MV-4-11 (cell line): ENCODE results near the gene METTL5.

ENCODE experiments used
- DNase-seq: peaks from one replicate; lab custom pipeline; 2025; lab: John Stamatoyannopoulos, UW

The METTL5 gene

GRCh38 chr2:169781249-169782013 is 43.3 kb downstream of the METTL5 start:
- no peak for DNase-seq

- DNase-seq: peak; percentile 34
These were observed 46.3 kb downstream of the METTL5 start for GRCh38 chr2:169778446-169778845.

GRCh38 chr2:169776252-169776761 is 48.4 kb downstream of the METTL5 start:
- DNase-seq: no peak

- no peak for DNase-seq
These were observed 48.9 kb downstream of the METTL5 start for GRCh38 chr2:169775765-169776164.

- no peak for DNase-seq
These were observed 49.4 kb downstream of the METTL5 start for GRCh38 chr2:169775354-169775753.

GRCh38 chr2:169772651-169773050 is 52.1 kb downstream of the METTL5 start:
- DNase-seq: no peak

- no peak for DNase-seq
These were observed 53.1 kb downstream of the METTL5 start for GRCh38 chr2:169771612-169772011.

GRCh38 chr2:169771021-169771420 is 53.7 kb downstream of the METTL5 start:
- DNase-seq: peak; percentile 66

- no peak for DNase-seq
These were observed 56.3 kb downstream of the METTL5 start for GRCh38 chr2:169768262-169768995.

- DNase-seq: peak; percentile 8
These were observed 57.3 kb downstream of the METTL5 start for GRCh38 chr2:169767243-169767888.

GRCh38 chr2:169765523-169765922 is 59.2 kb downstream of the METTL5 start:
- DNase-seq: no peak

GRCh38 chr2:169761970-169762292 is 62.8 kb downstream of the METTL5 start:
- no peak for DNase-seq
